Stimulated activated CD8-positive, alpha-beta memory T cell treated with anti-CD3 and anti-CD28 coated beads, Interleukin-15, amount 100 ng/mL, for 4 hours (primary cell): ENCODE measurements around the gene SPEM2.

ENCODE experiments used
- DNase-seq, 2 donors: peaks; one replicate each; pipeline ENCODE4 v3.0.0-alpha.2; 2020; ENCODE audit warnings: low read depth in 2 of 2

Gene SPEM2

GRCh38 chr17:7421186-7421585 is 4.2 kb upstream of the SPEM2 start:
- no peak for DNase-seq

GRCh38 chr17:7423679-7424078 is 1.7 kb upstream of the SPEM2 start:
- no peak for DNase-seq

- no peak for DNase-seq
These were observed 340 bp downstream of the SPEM2 start for GRCh38 chr17:7425756-7426155.

GRCh38 chr17:7426203-7426863 is 917 bp downstream of the SPEM2 start:
- no peak for DNase-seq

GRCh38 chr17:7426896-7427489 is 1.6 kb downstream of the SPEM2 start:
- no peak for DNase-seq

- DNase-seq = no peak
These were observed 2.1 kb downstream of the SPEM2 start for GRCh38 chr17:7427549-7427948.

GRCh38 chr17:7428557-7428956 is 3.1 kb downstream of the SPEM2 start, which contains the start of gene SPEM3:
Gene SPEM3 (plus strand): TSS chr17:7428857. CDS start chr17:7428903, 46 bp downstream.
- DNase-seq = no peak

- no peak for DNase-seq
These were observed 4.3 kb downstream of the SPEM2 start for GRCh38 chr17:7429722-7430121.

GRCh38 chr17:7431231-7431630 is 5.8 kb downstream of the SPEM2 start:
- DNase-seq = no peak

- no peak for DNase-seq
These were observed 6.9 kb downstream of the SPEM2 start for GRCh38 chr17:7432296-7432695.

- DNase-seq = peak in 1 of 2 donors; percentile 38
These were observed 10.5 kb downstream of the SPEM2 start for GRCh38 chr17:7435676-7436555.

GRCh38 chr17:7436556-7437368 is 11.3 kb downstream of the SPEM2 start:
- peak; percentile 50 to 67 for DNase-seq

- DNase-seq = no peak
These were observed 12.0 kb downstream of the SPEM2 start for GRCh38 chr17:7437369-7437863.

- DNase-seq = peak in 1 of 2 donors; percentile 35
These were observed 12.7 kb downstream of the SPEM2 start for GRCh38 chr17:7437950-7438614.

- DNase-seq = no peak
These were observed 13.4 kb downstream of the SPEM2 start for GRCh38 chr17:7438656-7439460.

- DNase-seq = no peak
These were observed 14.2 kb downstream of the SPEM2 start, which contains the start of gene FGF11 for GRCh38 chr17:7439462-7440112. Gene FGF11 (plus strand): TSS chr17:7439512. CDS start chr17:7439621, 109 bp downstream.

- no peak for DNase-seq
These were observed 14.9 kb downstream of the SPEM2 start for GRCh38 chr17:7440113-7440833.

- DNase-seq = no peak
These were observed 15.4 kb downstream of the SPEM2 start for GRCh38 chr17:7440834-7441195.

GRCh38 chr17:7441266-7441665 is 15.8 kb downstream of the SPEM2 start:
- no peak for DNase-seq
